Adrenal gland (tissue), 19 donors: Measurements from ENCODE around the gene GPC5. TPM values are rescaled to one million over a fixed set of nuclear protein-coding genes. Genes with fewer than 3 reads are reported as not detected.
A peak's percentile ranks its signal among the peaks of the same experiment; 100 is the strongest.

Experiments used
- DNase-seq, 7 donors: peaks; one replicate each; pipeline ENCODE4 v3.0.0-alpha.2; 2019 to 2020
- H3K27ac ChIP-seq, 5 donors: fragments of 200-600 bp; sonication (generic) in 4 of 5; 1 replicate in 3 of 5; 2 replicates in 2 of 5; pipeline versions ENCODE4 v1.5.1 to v1.8.0; 2016 to 2020; ENCODE audit warnings: mild to moderate bottlenecking in 1 of 5
- H3K27me3 ChIP-seq: fragments of 200-600 bp; 2 replicates; pipeline ENCODE4 v1.8.0; 2021
- H3K36me3 ChIP-seq, 2 donors: fragments of 200-600 bp; replicated peaks in 1 of 2; 1 replicate in 1 of 2; 2 replicates in 1 of 2; pipeline versions ENCODE4 v1.5.1 to v1.8.0; 2018 to 2022
- H3K4me1 ChIP-seq, 2 donors: fragments of 200-600 bp; replicated peaks in 1 of 2; 1 replicate in 1 of 2; 2 replicates in 1 of 2; pipeline versions ENCODE4 v1.5.1 to v1.8.0; 2018 to 2021
- H3K4me3 ChIP-seq, 4 donors: fragments of 200-600 bp; sonication (generic) in 3 of 4; one replicate each; pipeline ENCODE4 v1.5.1; 2016 to 2018
- H3K9me3 ChIP-seq, 3 donors: fragments of 200-600 bp; sonication (generic) in 1 of 3; replicated peaks in 1 of 3; 1 replicate in 2 of 3; 2 replicates in 1 of 3; pipeline versions ENCODE4 v1.5.1 to v1.8.0; 2016 to 2021
- CTCF ChIP-seq, 6 experiments: fragments of 450-650 bp in 4 of 6; fragments of 200-600 bp in 2 of 6; sonication (generic) in 1 of 6; IDR thresholded peaks; 1 replicate in 5 of 6; 2 replicates in 1 of 6; pipeline versions ENCODE4 v1.5.1 to v1.8.0; 2016 to 2021; ENCODE audit warnings: antibody characterized with exemption in 6 of 6, mild to moderate bottlenecking in 2 of 6, moderate library complexity in 1 of 6
- POLR2A ChIP-seq, 2 donors: fragments of 450-650 bp; IDR thresholded peaks; one replicate each; pipeline ENCODE4 v1.6.1; 2017; ENCODE audit warnings: antibody characterized with exemption in 2 of 2, mild to moderate bottlenecking in 2 of 2, moderate library complexity in 1 of 2
- WGBS, 4 donors: extraction: QIAGEN DNeasy Blood & Tissue Kit in 2 of 4; methylation state at CpG; one replicate each; pipeline versions ENCODE4 v1.1.5 to v1.1.7; 2013 to 2017; 5-methylcytosine and 5-hydroxymethylcytosine counted together
- intact Hi-C, 2 donors: fragments of 100-400 bp; cut with DNase I; formaldehyde crosslinking; loops; one replicate each; pipeline versions ENCODE4 v1.14.1 to v1.15.0; 2022 to 2023
- long read RNA-seq, 10 donors: library from polyadenylated mRNA in 3 of 10; unstranded in 2 of 10; stranded (forward) in 1 of 10; transcript quantifications; one replicate each; pipeline ENCODE4 v2.0.0 and lab custom pipeline, GENCODE V29; 2021 to 2026
- polyA plus RNA-seq, 3 donors: library from polyadenylated mRNA; stranded (reverse); fragments of 200-250 nt in 2 of 3; fragments of 350-450 nt in 1 of 3; fragmentation: Illumina TruSeq in 1 of 3; extraction: RNeasy Lipid Tissue Mini Kit (QIAGEN cat#74804) in 1 of 3; gene quantifications; one replicate each; pipeline ENCODE4 v1.2.3, GENCODE V29; 2013 to 2014
- total RNA-seq, 9 donors: library from RNA; depleted of rRNA in 4 of 9; stranded (reverse); fragments of >200 nt in 4 of 9; fragments of 120-200 nt in 1 of 9; fragmentation: NEBNext Ultra II Directional in 1 of 9; extraction: Animal tissue kit (Norgen Biotek cat#: 25700) in 1 of 9; gene quantifications; one replicate each; pipeline versions ENCODE4 v1.1.0 to v1.2.4, GENCODE V29; 2013 to 2023
- donor health status: healthy with polysubstance abuse.
- donor health status: Bipolar disorder and iron deficiency.
- donor health status: DM: yes; HTN: yes; CAD: no.
- donor health status: DM: no; HTN: no; CAD: no.
- donor health status: DM: no; HTN: no; CAD: no.
- donor health status: DM: yes; HTN: yes; CAD: no.

Gene GPC5
- total RNA-seq (1 to 10 TPM in 4 of 9 donors, under 1 TPM in 1, not detected in 4; 0.61 to 7.7 (median 2.3) TPM), polyA plus RNA-seq (1 to 10 TPM in 1 of 3 donors, under 1 TPM in 2; 0.24 to 2.6 (median 0.97) TPM)
- long read RNA-seq, donor 1 = 0 reads
- long read RNA-seq, donor 2 = 0 reads
- long read RNA-seq, donor 3 = 0 reads
- long read RNA-seq, donor 4 = 0 reads
- long read RNA-seq, donor 5, partial matches to known transcripts = 0 of 1 reads
- long read RNA-seq, donor 5, other reads (novel, unspliced or antisense) = 1 of 1 reads
- long read RNA-seq, donor 6 = 0 reads
- long read RNA-seq, donor 7 = 0 reads
- long read RNA-seq, donor 8 = 0 reads
- long read RNA-seq, donor 9 = 0 reads
- long read RNA-seq, donor 10 = 0 reads

- peak within 1 kb of the TSS in 1 of 4 donors; percentile 59 for H3K4me3 ChIP-seq
- no peak within 1 kb of the TSS for H3K27ac ChIP-seq
- H3K36me3 ChIP-seq = no peaks in the 10 kb centered on the region
- peaks cover 46% of the 10 kb centered on the region for H3K27me3 ChIP-seq
- peak; percentile 57 to 87 (median 72) for DNase-seq
- intact Hi-C loops = no loop called here
- H3K9me3 ChIP-seq = no peaks in the 10 kb centered on the region
- H3K4me1 ChIP-seq = peaks cover 5 to 13% of the 10 kb centered on the region in 2 donors
- TF ChIP-seq POLR2A (IDR thresholded peaks at IDR 0.05) = no peak
- 1 to 4% (median 2%) methylated on average over 11 to 76 of the region's 76 CpGs for WGBS, 4 donors
These were observed at the start of gene GPC5 for GRCh38 chr13:91398413-91399188. Gene GPC5, plus strand, starts transcription at chr13:91398621.

DNA sequence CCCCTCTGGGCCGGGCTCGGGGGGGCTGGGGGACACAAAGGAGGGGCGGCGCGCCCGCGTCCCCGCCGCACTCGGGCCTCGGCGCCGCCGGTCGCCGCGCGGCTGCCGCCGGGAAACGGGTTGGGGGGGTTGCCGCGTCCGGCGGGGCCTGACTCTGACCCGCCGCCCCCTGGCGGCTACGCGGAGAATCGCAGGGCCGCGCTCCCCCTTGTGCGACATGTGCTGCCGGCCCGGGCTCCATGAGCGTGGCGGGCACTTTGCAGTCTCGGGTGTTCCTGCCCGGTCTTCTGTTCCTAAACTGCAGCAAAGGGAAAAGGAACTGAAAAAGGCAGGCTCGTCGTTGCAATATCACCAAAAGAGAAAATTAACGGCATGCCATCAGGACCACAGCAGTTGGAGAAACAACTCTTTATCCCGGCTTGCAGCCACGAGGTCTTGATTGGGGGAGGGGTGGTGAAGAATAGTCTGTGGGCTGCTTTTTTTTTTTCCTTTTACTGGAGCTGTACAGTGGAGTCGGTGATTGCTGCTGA, 49.5 kb upstream of the GPC5 start:
- H3K9me3 ChIP-seq = no peaks in the 10 kb centered on the region
- peaks cover 16% of the 10 kb centered on the region for H3K27me3 ChIP-seq
- DNase-seq = peak; percentile 88 to 96 (median 95)
- H3K27ac ChIP-seq = peak overlapping the region; percentile 22 to 99 (median 92)
- intact Hi-C loops = no loop called here
- H3K4me3 ChIP-seq = peak overlapping the region in 2 of 4 donors; percentile 41 to 97
- H3K36me3 ChIP-seq = peaks cover 0 to under 1% of the 10 kb centered on the region in 2 donors
- TF ChIP-seq POLR2A (IDR thresholded peaks at IDR 0.05) = no peak
- peak; percentile 78 to 99 (median 88) for TF ChIP-seq CTCF (IDR thresholded peaks at IDR 0.05)
- 0 to 1% (median 0%) methylated on average over 6 to 46 of the region's 46 CpGs for WGBS, 4 donors
- peaks cover 0 to 29% of the 10 kb centered on the region in 2 donors for H3K4me1 ChIP-seq

- H3K27me3 ChIP-seq = peaks cover 4% of the 10 kb centered on the region
- H3K9me3 ChIP-seq = no peaks in the 10 kb centered on the region
- no peak overlapping the region for H3K27ac ChIP-seq
- peaks cover 0 to 13% of the 10 kb centered on the region in 2 donors for H3K36me3 ChIP-seq
- WGBS, 4 donors = 71 to 83% (median 77%) methylated on average over 5 of the region's 5 CpGs
- no peak for DNase-seq
- peaks cover 0 to 29% of the 10 kb centered on the region in 2 donors for H3K4me1 ChIP-seq
- intact Hi-C loops = no loop called here
- TF ChIP-seq CTCF (IDR thresholded peaks at IDR 0.05) (no peak), POLR2A (IDR thresholded peaks at IDR 0.05) (no peak)
- H3K4me3 ChIP-seq = no peak overlapping the region
These were observed 48.2 kb upstream of the GPC5 start for GRCh38 chr13:91349992-91350911.

- H3K4me3 ChIP-seq = no peak overlapping the region
- no peaks in the 10 kb centered on the region for H3K9me3 ChIP-seq
- peaks cover 0 to 29% of the 10 kb centered on the region in 2 donors for H3K4me1 ChIP-seq
- H3K36me3 ChIP-seq = peaks cover 0 to 13% of the 10 kb centered on the region in 2 donors
- no peak overlapping the region for H3K27ac ChIP-seq
- intact Hi-C loops = no loop called here
- DNase-seq = no peak
- TF ChIP-seq POLR2A (IDR thresholded peaks at IDR 0.05) (no peak), CTCF (IDR thresholded peaks at IDR 0.05) (no peak)
- 94 to 97% (median 95%) methylated on average over 5 of the region's 5 CpGs for WGBS, 4 donors
- H3K27me3 ChIP-seq = no peaks in the 10 kb centered on the region
These were observed 47.3 kb upstream of the GPC5 start for GRCh38 chr13:91351123-91351522.
